Anterior cingulate cortex (tissue), 58 donors: Measurements from ENCODE around the gene CAMSAP3.
A peak's percentile ranks its signal among the peaks of the same experiment; 100 is the strongest.

Experiments
- DNase-seq, 58 donors: peaks; one replicate each; lab custom pipeline; 2025; lab: John Stamatoyannopoulos, UW

CAMSAP3 gene, protein sequence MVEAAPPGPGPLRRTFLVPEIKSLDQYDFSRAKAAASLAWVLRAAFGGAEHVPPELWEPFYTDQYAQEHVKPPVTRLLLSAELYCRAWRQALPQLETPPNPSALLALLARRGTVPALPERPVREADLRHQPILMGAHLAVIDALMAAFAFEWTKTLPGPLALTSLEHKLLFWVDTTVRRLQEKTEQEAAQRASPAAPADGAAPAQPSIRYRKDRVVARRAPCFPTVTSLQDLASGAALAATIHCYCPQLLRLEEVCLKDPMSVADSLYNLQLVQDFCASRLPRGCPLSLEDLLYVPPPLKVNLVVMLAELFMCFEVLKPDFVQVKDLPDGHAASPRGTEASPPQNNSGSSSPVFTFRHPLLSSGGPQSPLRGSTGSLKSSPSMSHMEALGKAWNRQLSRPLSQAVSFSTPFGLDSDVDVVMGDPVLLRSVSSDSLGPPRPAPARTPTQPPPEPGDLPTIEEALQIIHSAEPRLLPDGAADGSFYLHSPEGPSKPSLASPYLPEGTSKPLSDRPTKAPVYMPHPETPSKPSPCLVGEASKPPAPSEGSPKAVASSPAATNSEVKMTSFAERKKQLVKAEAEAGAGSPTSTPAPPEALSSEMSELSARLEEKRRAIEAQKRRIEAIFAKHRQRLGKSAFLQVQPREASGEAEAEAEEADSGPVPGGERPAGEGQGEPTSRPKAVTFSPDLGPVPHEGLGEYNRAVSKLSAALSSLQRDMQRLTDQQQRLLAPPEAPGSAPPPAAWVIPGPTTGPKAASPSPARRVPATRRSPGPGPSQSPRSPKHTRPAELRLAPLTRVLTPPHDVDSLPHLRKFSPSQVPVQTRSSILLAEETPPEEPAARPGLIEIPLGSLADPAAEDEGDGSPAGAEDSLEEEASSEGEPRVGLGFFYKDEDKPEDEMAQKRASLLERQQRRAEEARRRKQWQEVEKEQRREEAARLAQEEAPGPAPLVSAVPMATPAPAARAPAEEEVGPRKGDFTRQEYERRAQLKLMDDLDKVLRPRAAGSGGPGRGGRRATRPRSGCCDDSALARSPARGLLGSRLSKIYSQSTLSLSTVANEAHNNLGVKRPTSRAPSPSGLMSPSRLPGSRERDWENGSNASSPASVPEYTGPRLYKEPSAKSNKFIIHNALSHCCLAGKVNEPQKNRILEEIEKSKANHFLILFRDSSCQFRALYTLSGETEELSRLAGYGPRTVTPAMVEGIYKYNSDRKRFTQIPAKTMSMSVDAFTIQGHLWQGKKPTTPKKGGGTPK

DNA sequence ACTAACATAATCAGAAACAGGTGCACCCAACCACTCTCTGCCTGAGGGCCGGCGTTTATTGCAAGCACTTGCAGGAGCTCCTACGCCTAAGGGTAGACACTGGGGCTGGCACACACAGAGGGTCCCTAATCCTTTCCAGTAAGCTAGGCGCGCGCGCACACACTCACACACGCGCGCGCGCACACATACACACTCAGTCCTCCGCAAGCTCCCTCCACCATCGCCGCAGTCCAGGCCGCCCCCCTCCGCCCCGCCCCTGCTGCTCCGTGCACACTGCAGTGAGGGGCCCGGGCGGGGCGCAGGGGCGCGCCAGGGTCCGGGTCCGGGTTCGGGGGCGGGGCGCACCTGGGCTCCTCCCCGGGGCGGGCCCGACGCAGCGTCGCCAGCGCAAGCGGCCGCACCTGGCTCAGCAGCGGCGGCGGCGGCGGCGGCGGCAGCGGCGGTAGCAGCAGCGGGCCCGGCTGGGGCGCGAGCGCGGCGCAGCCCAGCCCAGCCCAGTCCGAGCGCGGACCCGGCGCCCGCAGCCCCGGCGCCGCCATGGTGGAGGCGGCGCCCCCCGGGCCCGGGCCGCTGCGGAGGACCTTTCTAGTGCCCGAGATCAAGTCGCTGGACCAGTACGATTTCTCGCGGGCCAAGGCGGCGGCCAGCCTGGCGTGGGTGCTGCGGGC lies at the start of gene CAMSAP3:
CAMSAP3 (plus strand) TSS at position 398 of the 668 bp plus-strand sequence; CDS start at position 538, 140 bp downstream.
- peak in 18 of 58 donors; percentile 3 to 59 (median 26) for DNase-seq

DNA sequence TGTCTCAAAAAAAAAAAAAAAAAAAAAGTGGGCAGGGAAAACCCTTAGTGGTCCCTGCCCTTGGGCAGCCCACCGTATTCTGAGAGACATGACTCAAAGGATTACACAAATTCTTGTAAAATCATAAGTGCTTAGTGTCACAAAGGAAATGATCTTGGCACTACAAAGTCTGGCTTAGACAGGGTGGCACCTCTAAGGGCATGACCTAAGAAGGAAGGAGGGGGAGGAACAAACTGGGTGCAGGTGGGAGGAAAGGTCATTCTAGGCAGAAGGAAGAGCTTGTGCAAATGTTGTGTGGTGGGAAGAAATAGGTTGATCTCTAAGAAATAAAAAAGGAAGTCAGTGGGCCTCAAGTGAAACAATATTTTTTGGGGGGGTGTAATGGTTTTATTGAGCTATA lies 49.8 kb upstream of the CAMSAP3 start:
- no peak for DNase-seq

DNA sequence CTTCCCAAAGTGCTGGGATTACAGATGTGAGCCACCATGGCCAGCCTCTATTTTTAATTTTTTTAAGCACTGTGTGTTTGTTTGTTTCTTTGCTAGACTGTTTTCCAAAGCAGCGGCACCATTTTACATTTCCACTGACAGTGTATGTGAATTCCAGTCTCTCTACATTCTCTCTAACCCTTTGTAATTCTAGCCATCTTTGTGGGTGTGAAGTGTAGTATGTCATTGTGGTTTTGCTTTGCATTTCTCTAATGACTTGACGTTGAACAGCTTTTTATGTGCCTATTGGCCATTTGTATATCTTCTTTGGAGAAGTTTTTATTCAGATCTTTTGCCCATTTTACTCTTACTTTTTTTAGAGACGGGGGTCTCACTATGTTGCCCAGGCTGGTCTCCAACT lies 48.5 kb upstream of the CAMSAP3 start:
- no peak for DNase-seq

DNA sequence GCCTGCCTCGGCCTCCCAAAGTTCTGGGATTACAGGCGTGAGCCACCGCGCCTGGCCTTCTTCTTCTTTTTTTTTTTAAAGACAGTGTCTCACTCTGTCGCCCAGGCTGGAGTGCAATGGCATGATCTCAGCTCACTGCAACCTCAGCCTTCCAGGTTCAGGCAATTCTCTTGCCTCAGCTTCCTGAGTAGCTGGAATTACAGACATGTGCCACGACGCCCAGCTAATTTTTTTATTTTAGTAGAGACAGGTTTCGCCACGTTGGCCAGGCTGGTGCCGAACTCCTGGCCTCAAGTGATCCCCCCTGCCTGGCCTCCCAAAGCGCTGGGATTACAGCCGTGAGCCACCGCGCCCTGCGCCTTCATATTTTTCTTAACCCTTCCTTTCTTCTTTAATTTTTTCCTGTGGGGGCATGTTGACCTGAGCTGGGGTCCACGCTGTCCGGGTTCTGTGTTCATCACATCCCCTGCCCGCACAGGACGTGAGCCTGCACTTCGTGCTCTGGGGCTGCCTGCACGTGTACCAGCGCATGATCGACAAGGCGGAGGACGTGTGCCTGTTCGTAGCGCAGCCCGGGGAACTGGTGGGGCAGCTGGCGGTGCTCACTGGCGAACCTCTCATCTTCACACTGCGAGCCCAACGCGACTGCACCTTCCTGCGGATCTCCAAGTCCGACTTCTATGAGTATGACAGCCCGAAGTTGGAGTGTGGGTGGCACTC lies 46.1 kb upstream of the CAMSAP3 start:
- DNase-seq: no peak

DNA sequence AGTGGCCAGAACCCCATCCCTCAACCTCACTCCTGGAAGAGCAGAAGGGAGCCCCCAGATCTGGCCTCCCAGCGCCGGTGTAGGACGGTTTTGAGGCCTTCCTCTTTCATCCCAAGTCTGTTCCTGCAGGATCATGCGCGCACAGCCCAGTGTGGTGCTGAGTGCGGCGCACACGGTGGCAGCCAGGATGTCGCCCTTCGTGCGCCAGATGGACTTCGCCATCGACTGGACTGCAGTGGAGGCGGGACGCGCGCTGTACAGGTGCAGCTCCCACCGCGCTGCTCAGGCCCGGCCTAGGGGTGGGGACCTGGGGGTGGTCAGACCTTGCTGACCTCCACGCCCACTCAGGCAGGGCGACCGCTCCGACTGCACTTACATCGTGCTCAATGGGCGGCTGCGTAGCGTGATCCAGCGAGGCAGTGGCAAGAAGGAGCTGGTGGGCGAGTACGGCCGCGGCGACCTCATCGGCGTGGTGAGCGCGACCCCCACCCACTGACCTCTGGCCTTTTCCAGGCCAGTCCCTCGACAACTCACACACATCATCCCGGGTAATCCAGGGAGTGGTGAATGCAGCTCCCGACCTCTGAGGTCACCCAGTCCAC lies 45.4 kb upstream of the CAMSAP3 start:
- DNase-seq: no peak

DNA sequence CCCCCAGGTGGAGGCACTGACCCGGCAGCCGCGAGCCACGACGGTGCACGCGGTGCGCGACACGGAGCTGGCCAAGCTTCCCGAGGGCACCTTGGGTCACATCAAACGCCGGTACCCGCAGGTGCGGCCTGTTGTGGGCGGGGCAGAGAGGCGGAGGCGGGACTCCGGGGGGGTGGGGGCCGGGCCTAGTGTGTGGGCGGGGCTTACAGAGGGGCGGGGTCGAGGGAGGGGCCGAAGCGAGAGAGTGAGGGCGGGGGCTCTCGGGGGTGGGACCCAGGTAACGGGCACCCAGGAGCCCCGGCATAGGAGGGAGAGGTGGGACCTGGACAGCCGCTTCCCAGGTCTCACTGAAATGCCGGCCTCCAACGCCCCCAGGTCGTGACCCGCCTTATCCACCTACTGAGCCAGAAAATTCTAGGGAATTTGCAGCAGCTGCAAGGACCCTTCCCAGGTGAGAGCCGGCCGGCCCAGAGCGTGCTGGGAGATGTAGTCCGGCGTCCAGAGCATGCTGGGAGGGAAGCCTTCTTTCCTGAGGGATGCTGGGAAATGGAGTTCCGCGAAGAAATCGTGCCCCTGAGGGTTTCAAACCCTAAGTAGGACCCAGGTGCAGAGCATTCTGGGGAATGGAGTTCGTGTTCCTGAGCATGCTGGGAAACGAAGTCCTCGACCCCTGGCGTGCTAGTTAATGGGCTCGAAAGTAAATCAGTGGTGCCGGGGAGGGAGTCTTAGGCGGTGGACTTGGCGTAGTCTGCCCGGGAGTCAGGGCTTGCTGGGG lies 44.5 kb upstream of the CAMSAP3 start:
- DNase-seq: peak in 55 of 58 donors; percentile 6 to 84 (median 59)

DNA sequence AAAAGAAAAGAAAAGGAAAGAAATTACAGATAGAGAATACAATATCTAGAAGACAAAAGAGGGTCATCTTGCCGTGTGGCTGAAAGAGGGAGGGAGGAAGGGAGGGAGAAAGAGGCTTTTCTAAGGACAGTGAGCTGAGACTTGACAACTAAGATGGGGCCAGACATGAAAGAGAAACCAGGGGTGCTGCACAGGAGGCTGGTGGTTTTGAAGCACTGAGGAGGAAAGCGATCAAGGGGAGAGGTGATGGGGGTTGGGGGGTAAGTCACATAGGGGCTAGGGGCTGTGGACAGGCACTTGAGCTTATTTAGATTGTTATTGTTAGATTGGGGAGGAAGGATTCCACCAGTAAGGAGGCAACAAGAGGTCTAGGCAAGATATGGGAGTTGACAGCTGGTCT lies 42.9 kb upstream of the CAMSAP3 start:
- no peak for DNase-seq

DNA sequence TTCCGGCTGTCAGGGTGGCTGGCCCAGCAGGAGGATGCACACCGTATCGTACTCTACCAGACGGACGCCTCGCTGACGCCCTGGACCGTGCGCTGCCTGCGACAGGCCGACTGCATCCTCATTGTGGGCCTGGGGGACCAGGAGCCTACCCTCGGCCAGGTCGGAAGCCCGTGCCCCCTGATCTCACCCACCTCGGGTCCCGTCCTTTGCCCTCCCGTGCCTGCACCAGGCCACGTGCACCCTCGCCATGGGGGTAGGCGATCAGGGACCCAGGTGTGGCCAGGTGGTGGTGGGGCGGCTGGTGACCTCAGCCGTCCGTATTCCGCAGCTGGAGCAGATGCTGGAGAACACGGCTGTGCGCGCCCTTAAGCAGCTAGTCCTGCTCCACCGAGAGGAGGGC lies 41.1 kb upstream of the CAMSAP3 start:
- DNase-seq: no peak

DNA sequence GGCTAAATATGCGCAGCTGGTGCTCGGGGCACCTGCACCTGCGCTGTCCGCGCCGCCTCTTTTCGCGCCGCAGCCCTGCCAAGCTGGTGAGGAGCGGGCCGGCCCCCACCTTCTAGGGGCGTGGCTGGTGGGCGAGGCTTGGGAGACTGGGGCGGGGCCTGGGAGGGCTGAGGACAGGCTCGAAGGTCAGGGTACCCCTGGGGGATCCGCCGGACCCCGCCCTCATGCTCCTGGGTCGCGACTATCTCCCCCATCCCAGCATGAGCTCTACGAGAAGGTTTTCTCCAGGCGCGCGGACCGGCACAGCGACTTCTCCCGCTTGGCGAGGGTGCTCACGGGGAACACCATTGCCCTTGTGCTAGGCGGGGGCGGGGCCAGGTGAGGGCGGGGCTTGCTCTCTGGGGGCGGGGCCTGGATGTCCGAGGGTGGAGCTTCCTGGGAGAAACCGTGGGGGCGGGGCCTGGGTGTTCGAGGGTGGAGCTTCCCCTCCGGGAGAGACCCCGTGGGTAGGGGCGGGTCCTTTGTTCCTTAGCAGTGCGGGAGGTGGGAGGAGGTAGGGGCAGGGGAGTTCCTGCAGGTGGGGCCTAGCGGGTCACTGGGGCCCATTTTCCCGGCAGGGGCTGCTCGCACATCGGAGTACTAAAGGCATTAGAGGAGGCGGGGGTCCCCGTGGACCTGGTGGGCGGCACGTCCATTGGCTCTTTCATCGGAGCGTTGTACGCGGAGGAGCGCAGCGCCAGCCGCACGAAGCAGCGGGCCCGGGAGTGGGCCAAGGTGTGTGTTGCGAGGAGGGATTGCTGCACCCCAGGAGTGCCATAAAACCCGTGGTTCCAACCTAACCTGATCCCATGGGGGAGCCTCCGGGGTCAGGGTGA lies 40.4 kb upstream of the CAMSAP3 start:
- peak in 2 of 58 donors; percentile 11 to 26 for DNase-seq

DNA sequence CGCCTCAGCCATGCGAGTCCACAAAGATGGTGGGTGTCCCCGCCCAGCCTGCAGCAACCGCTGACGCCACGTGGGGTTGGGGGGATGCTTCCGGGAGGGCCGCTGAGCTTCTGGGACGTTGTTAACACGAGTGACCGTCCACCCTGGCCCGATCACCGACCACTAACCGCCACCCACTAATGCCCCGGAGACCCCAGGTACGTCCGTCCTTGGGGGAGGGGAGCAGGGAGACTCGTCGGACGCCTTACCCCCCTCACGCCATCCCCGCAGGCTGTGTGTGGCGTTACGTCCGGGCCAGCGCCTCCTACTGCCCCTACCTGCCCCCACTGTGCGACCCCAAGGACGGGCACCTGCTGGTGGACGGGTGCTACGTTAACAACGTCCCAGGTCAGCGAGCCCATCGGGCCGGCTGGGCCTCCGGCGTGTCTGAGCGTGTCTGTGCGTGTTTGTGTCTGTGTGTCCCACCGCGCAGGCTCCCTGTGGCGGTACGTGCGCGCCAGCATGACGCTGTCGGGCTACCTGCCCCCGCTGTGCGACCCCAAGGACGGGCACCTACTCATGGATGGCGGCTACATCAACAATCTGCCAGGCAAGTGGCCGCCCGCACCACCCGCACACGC lies 38.9 kb upstream of the CAMSAP3 start:
- DNase-seq: no peak

DNA sequence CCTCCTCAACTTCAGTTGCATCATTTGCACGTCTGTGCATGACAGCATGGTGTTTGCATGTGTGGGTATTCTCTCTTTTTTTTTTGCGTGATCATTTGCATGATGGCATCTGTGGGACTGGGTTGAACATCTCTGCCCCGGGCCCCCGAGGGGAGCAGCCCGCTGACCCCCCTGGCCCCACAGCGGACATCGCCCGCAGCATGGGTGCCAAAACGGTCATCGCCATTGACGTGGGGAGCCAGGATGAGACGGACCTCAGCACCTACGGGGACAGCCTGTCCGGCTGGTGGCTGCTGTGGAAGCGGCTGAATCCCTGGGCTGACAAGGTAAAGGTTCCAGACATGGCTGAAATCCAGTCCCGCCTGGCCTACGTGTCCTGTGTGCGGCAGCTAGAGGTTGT lies 37.0 kb upstream of the CAMSAP3 start:
- DNase-seq: no peak

DNA sequence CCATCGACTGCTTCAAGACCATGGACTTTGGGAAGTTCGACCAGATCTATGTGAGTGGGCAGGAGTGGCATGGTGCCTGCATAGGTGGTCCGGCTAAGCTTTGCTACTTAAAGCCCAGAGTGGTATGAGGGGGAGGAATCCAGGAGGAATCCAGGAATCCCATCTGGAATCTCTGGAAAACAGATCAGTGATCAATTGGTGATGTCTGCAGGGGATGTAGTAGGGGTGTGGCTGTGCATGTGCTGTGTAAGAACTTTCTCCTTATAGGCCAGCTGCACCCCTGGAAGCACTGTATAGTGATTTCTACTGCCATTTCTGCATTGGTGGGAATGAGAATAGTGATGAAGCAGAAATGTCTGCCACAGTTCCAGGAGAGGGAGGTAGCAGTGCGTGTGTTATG lies 36.6 kb upstream of the CAMSAP3 start:
- DNase-seq: no peak

DNA sequence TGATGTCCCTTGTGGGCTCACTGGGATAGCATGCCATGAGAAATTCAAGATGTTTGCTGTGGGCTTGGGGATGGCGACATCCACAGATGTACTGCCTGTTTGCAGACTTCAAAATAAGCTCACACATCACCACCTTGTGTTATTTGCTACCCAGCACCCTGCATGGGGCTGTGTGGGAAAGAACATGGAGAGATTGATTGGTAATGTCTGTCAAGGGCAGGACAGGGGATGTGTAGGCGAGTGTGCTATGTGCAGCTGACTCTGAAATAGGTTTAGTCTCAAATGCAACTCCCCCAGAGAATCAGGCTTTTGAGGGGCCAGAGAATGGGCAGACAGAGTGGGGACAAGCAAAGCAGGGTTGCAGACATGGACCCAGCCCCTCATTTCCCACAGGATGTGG lies 35.4 kb upstream of the CAMSAP3 start:
- no peak for DNase-seq

DNA sequence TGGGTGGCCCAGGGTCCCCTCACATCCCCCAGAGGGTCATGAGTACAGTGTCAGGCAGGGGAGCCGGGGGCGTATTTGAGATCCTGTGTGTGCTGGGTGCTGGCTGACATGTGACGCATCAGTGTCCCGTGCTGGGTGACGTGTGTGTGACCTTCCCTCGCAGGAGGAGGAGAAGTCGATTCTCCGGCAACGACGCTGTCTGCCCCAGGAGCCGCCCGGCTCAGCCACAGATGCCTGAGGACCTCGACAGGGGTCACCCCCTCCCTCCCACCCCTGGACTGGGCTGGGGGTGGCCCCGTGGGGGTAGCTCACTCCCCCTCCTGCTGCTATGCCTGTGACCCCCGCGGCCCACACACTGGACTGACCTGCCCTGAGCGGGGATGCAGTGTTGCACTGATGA lies 34.3 kb upstream of the CAMSAP3 start:
- no peak for DNase-seq

DNA sequence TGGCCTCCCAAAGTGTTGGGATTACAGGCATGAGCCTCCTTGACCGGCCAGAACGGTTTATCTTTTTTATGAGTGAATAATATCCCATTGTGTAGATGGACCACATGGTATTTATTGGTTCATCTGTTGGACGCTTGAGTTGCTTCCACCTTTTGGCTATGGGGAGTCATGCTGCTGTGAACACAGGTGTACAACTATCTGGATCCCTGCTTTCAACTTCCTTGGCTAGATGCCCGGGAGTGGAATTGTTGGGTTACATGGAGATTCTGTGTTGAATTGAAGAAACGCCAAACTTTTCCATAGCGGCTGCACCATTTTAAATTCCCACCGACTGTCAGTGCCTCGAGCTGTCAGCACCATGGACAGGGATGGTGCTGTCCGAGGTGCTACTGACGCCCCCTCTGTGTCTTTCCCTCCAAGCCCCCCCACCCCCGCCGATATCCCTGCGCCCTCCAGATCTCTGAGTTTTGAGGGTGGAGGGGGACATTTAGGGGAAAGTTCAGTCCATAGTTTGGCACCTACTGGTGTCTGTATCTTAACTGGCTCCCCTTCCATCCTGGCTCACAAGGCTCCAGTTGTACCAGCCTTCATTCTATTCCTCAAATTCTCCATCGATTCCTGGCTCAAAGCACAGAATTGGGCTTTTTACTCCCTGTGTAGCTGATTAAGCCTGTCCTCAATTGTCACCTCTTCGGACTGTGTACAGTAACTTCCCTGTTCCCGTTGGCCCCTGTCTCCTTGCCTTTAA lies 32.8 kb upstream of the CAMSAP3 start:
- DNase-seq: no peak

DNA sequence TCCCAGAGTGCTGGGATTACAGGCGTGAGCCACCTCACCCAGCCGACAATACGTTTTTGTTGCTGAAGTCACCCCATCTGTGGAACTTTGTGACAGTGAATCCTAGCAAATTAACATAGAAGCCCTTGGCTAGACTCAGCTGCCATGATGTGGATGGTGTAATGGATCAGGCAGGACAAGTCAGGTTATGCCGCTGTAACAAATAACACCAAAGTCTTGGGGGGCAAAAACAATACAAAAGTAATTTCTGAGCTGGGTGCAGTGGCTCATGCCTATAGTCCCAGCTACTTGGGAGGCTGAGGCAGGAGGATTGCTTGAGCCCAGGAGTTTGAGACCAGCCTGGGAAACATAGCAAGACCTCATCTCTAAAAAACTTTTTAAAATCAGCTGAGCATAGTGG lies 30.8 kb upstream of the CAMSAP3 start:
- no peak for DNase-seq
